GM19397 (cell line): ENCODE data around the gene TDRD7.
"Not testable (repeated sequence)": the region's sequence is repeated elsewhere in the genome, so short reads cannot be mapped to it uniquely, and the experiment has no call there.

Experiments used
- ATAC-seq: cut with Tn5 transposase; IDR thresholded peaks from one replicate; pipeline ENCODE4 v1.9.1; 2021; ENCODE audit warnings: mild to moderate bottlenecking, moderate library complexity; ENCODE audit not compliant: unreplicated experiment

The TDRD7 gene

GRCh38 chr9:97473717-97474116 lies 61.8 kb downstream of the TDRD7 start:
- ATAC-seq: no peak

- ATAC-seq: no peak
Observed at GRCh38 chr9:97474372-97474925, 62.6 kb downstream of the TDRD7 start.

GRCh38 chr9:97475059-97475458 lies 63.2 kb downstream of the TDRD7 start:
- no peak for ATAC-seq

GRCh38 chr9:97478301-97478981 lies 66.5 kb downstream of the TDRD7 start:
- no peak for ATAC-seq

GRCh38 chr9:97479496-97480159 lies 67.7 kb downstream of the TDRD7 start:
- ATAC-seq: no peak

GRCh38 chr9:97480174-97480573 lies 68.3 kb downstream of the TDRD7 start:
- no peak for ATAC-seq

- ATAC-seq: no peak
Observed at GRCh38 chr9:97480749-97481148, 68.9 kb downstream of the TDRD7 start.

- ATAC-seq: no peak
Observed at GRCh38 chr9:97484134-97484533, 72.2 kb downstream of the TDRD7 start.

GRCh38 chr9:97487107-97487506 lies 75.2 kb downstream of the TDRD7 start:
- ATAC-seq: no peak

GRCh38 chr9:97487861-97488260 lies 76.0 kb downstream of the TDRD7 start:
- no peak for ATAC-seq

GRCh38 chr9:97491216-97491999 lies 79.5 kb downstream of the TDRD7 start:
- no peak for ATAC-seq

- not testable (repeated sequence) for ATAC-seq
Observed at GRCh38 chr9:97497558-97498375, 85.9 kb downstream of the TDRD7 start.

GRCh38 chr9:97498846-97499245 lies 87.0 kb downstream of the TDRD7 start:
- not testable (repeated sequence) for ATAC-seq

GRCh38 chr9:97500263-97500662 lies 88.4 kb downstream of the TDRD7 start:
- ATAC-seq: no peak

GRCh38 chr9:97500765-97501176 lies 88.9 kb downstream of the TDRD7 start:
- no peak for ATAC-seq

GRCh38 chr9:97501177-97501971 lies 89.5 kb downstream of the TDRD7 start, which contains the start of gene TMOD1:
Gene TMOD1 (plus strand): TSS chr9:97501666. CDS start chr9:97524189, 22,523 bp downstream.
- ATAC-seq: peak; percentile 61

- ATAC-seq: peak; percentile 26
Observed at GRCh38 chr9:97501972-97502221, 90.0 kb downstream of the TDRD7 start.

GRCh38 chr9:97502222-97502983 lies 90.5 kb downstream of the TDRD7 start:
- ATAC-seq: peak; percentile 23
